Measurements from ENCODE around the gene DDHD1.
"Not testable (repeated sequence)": the region's sequence is repeated elsewhere in the genome, so short reads cannot be mapped to it uniquely, and the experiment has no call there.

The DDHD1 gene

GRCh38 chr14:53152887-53153701 is at the start of gene DDHD1:
DDHD1 (minus strand) TSS chr14:53153323; CDS start chr14:53153098, 225 bp downstream.
- in situ Hi-C loops (cut with MboI; ENCODE audit: low sequenced_read_pairs): no loop called here

GRCh38 chr14:53195949-53196348 is 42.8 kb upstream of the DDHD1 start:
- in situ Hi-C loops (cut with MboI; ENCODE audit: low sequenced_read_pairs): no loop called here

- in situ Hi-C loops (cut with MboI; ENCODE audit: low sequenced_read_pairs): no loop called here
Measured at GRCh38 chr14:53193193-53193592, 40.1 kb upstream of the DDHD1 start.

- in situ Hi-C loops (cut with MboI; ENCODE audit: low sequenced_read_pairs): no loop called here
Measured at GRCh38 chr14:53192052-53192760, 39.1 kb upstream of the DDHD1 start.

GRCh38 chr14:53190938-53191337 is 37.8 kb upstream of the DDHD1 start:
- in situ Hi-C loops (cut with MboI; ENCODE audit: low sequenced_read_pairs): no loop called here

- in situ Hi-C loops (cut with MboI; ENCODE audit: low sequenced_read_pairs): no loop called here
Measured at GRCh38 chr14:53187921-53188463, 34.9 kb upstream of the DDHD1 start.

- in situ Hi-C loops (cut with MboI; ENCODE audit: low sequenced_read_pairs): no loop called here
Measured at GRCh38 chr14:53186532-53186931, 33.4 kb upstream of the DDHD1 start.

- in situ Hi-C loops (cut with MboI; ENCODE audit: low sequenced_read_pairs): no loop called here
Measured at GRCh38 chr14:53183611-53184010, 30.5 kb upstream of the DDHD1 start.

- in situ Hi-C loops (cut with MboI; ENCODE audit: low sequenced_read_pairs): no loop called here
Measured at GRCh38 chr14:53183056-53183455, 29.9 kb upstream of the DDHD1 start.

- in situ Hi-C loops (cut with MboI; ENCODE audit: low sequenced_read_pairs): not testable (repeated sequence)
Measured at GRCh38 chr14:53181463-53182081, 28.4 kb upstream of the DDHD1 start.

GRCh38 chr14:53180272-53181221 is 27.4 kb upstream of the DDHD1 start:
- in situ Hi-C loops (cut with MboI; ENCODE audit: low sequenced_read_pairs): no loop called here

- in situ Hi-C loops (cut with MboI; ENCODE audit: low sequenced_read_pairs): not testable (repeated sequence)
Measured at GRCh38 chr14:53179486-53180005, 26.4 kb upstream of the DDHD1 start.

GRCh38 chr14:53175375-53175774 is 22.3 kb upstream of the DDHD1 start:
- in situ Hi-C loops (cut with MboI; ENCODE audit: low sequenced_read_pairs): no loop called here

- in situ Hi-C loops (cut with MboI; ENCODE audit: low sequenced_read_pairs): no loop called here
Measured at GRCh38 chr14:53174918-53175317, 21.8 kb upstream of the DDHD1 start.

GRCh38 chr14:53168786-53169185 is 15.7 kb upstream of the DDHD1 start:
- in situ Hi-C loops (cut with MboI; ENCODE audit: low sequenced_read_pairs): no loop called here

GRCh38 chr14:53167602-53168328 is 14.6 kb upstream of the DDHD1 start:
- in situ Hi-C loops (cut with MboI; ENCODE audit: low sequenced_read_pairs): no loop called here

- in situ Hi-C loops (cut with MboI; ENCODE audit: low sequenced_read_pairs): no loop called here
Measured at GRCh38 chr14:53161758-53162435, 8.8 kb upstream of the DDHD1 start.

GRCh38 chr14:53156238-53156637 is 3.1 kb upstream of the DDHD1 start:
- in situ Hi-C loops (cut with MboI; ENCODE audit: low sequenced_read_pairs): no loop called here

- in situ Hi-C loops (cut with MboI; ENCODE audit: low sequenced_read_pairs): no loop called here
Measured at GRCh38 chr14:53153702-53154112, 584 bp upstream of the DDHD1 start.

All from HL-60/S4 (cell line).